Right lobe of liver (tissue), 6 donors: ENCODE measurements around the gene PTF1A. TPM values are rescaled to one million over a fixed set of nuclear protein-coding genes. Genes with fewer than 3 reads are reported as not detected.

Experiments used
- ATAC-seq, 4 donors: fragments of 200-7000 bp; cut with Tn5 transposase; one replicate each; pipeline ENCODE4 v1.9.1; 2020; ENCODE audit warnings: mild to moderate bottlenecking in 4 of 4, moderate library complexity in 4 of 4
- DNase-seq, 3 donors: peaks; one replicate each; pipeline ENCODE4 v3.0.0-alpha.2; 2020
- H3K27ac ChIP-seq, 3 donors: fragments of 200-600 bp; one replicate each; pipeline ENCODE4 v1.8.0; 2022
- H3K27me3 ChIP-seq, 2 donors: fragments of 200-600 bp; one replicate each; pipeline ENCODE4 v1.8.0; 2022
- H3K36me3 ChIP-seq, 4 donors: fragments of 200-600 bp; sonication (generic) in 1 of 4; one replicate each; pipeline versions ENCODE4 v1.5.1 to v1.8.0; 2017 to 2022; ENCODE audit warnings: control low read depth in 1 of 4
- H3K4me1 ChIP-seq, 4 donors: fragments of 200-600 bp; sonication (generic) in 1 of 4; one replicate each; pipeline versions ENCODE4 v1.5.1 to v1.8.0; 2017 to 2022; ENCODE audit warnings: control low read depth in 1 of 4
- H3K4me3 ChIP-seq, 3 donors: fragments of 200-600 bp; one replicate each; pipeline ENCODE4 v1.8.0; 2022
- H3K9me3 ChIP-seq, 4 donors: fragments of 200-600 bp; sonication (generic) in 1 of 4; one replicate each; pipeline versions ENCODE4 v1.5.1 to v1.8.0; 2017 to 2022; ENCODE audit warnings: control low read depth in 1 of 4
- CTCF ChIP-seq, 4 donors: fragments of 200-600 bp in 3 of 4; fragments of 450-650 bp in 1 of 4; IDR thresholded peaks; one replicate each; pipeline versions ENCODE4 v1.5.1 to v1.8.0; 2016 to 2022; ENCODE audit warnings: antibody characterized with exemption in 4 of 4, mild to moderate bottlenecking in 2 of 4
- POLR2A ChIP-seq: fragments of 450-650 bp; IDR thresholded peaks from one replicate; pipeline ENCODE4 v1.6.1; 2017; ENCODE audit warnings: antibody characterized with exemption, mild to moderate bottlenecking
- WGBS: methylation state at CpG from one replicate; pipeline ENCODE4 v1.1.6; 2018; ENCODE audit warnings: low coverage, low lambda C conversion rate; ENCODE audit not compliant: insufficient coverage; ENCODE audit errors: missing lambda C conversion rate; 5-methylcytosine and 5-hydroxymethylcytosine counted together
- intact Hi-C, 2 donors: fragments of 100-400 bp; cut with DNase I; formaldehyde crosslinking; loops; one replicate each; pipeline versions ENCODE4 v1.11.2 to v1.14.1; 2022
- total RNA-seq, 6 experiments: library from RNA; depleted of rRNA in 2 of 6; stranded (reverse); fragments of >200 nt in 2 of 6; fragmentation: NEBNext Ultra II Directional in 3 of 6; extraction: Animal tissue kit (Norgen Biotek cat#: 25700) in 3 of 6; gene quantifications; one replicate each; pipeline versions ENCODE4 v1.1.0 to v1.2.4, GENCODE V29; 2016 to 2023
- donor health status: DM: no; HTN: yes; CAD: no.
- donor health status: DM: no; HTN: no; CAD: no.
- donor health status: DM: no; HTN: no; CAD: no.
- donor health status: DM: no; HTN: yes; CAD: no.
- donor health status: DM: no; HTN: yes; CAD: no.

PTF1A gene
- total RNA-seq, 6 experiments from 2014 or later: not detected

- Histone ChIP-seq H3K27me3 (peaks cover 0 to 12% of the 10 kb centered on the region in 2 donors), H3K4me1 (peaks cover 0 to 9% (median 0%) of the 10 kb centered on the region in 4 donors), H3K9me3 (no peaks in the 10 kb centered on the region), H3K4me3 (no peak overlapping the region), H3K36me3 (no peaks in the 10 kb centered on the region), H3K27ac (no peak overlapping the region)
- no peak for DNase-seq
- TF ChIP-seq POLR2A: no peak
- no peak for TF ChIP-seq CTCF (IDR thresholded peaks at IDR 0.05)
- 33% methylated on average over 1 of the region's 5 CpGs for WGBS
- ATAC-seq: no peak
- intact Hi-C loops: no loop called here
Measured at GRCh38 chr10:23189024-23189423, 3.1 kb upstream of the PTF1A start.

- DNase-seq: no peak
- no peaks in the 10 kb centered on the region for H3K36me3 ChIP-seq
- peaks cover 0 to 32% of the 10 kb centered on the region in 2 donors for H3K27me3 ChIP-seq
- no peak overlapping the region for H3K27ac ChIP-seq
- TF ChIP-seq POLR2A (no peak), CTCF (IDR thresholded peaks at IDR 0.05) (no peak)
- ATAC-seq: no peak
- peaks cover 0 to 11% (median 0%) of the 10 kb centered on the region in 4 donors for H3K4me1 ChIP-seq
- no peak overlapping the region for H3K4me3 ChIP-seq
- no peaks in the 10 kb centered on the region for H3K9me3 ChIP-seq
- intact Hi-C loops: no loop called here
- WGBS: 4% methylated on average over 22 of the region's 36 CpGs
Measured at GRCh38 chr10:23190872-23191763, 994 bp upstream of the PTF1A start.

GRCh38 chr10:23192712-23193434, 761 bp downstream of the PTF1A start:
- H3K27ac ChIP-seq: no peak overlapping the region
- ATAC-seq (no peak), DNase-seq (no peak)
- WGBS: 0% methylated on average over 3 of the region's 100 CpGs
- H3K4me3 ChIP-seq: no peak overlapping the region
- H3K36me3 ChIP-seq: no peaks in the 10 kb centered on the region
- intact Hi-C loops: no loop called here
- no peaks in the 10 kb centered on the region for H3K9me3 ChIP-seq
- H3K4me1 ChIP-seq: peaks cover 0 to 4% (median 0%) of the 10 kb centered on the region in 4 donors
- TF ChIP-seq CTCF (IDR thresholded peaks at IDR 0.05) (no peak), POLR2A (no peak)
- peaks cover 0 to 32% of the 10 kb centered on the region in 2 donors for H3K27me3 ChIP-seq

GRCh38 chr10:23193435-23194074, 1.4 kb downstream of the PTF1A start:
- Histone ChIP-seq H3K27me3 (peaks cover 0 to 32% of the 10 kb centered on the region in 2 donors), H3K4me1 (peaks cover 0 to 4% (median 0%) of the 10 kb centered on the region in 4 donors), H3K4me3 (no peak overlapping the region), H3K36me3 (no peaks in the 10 kb centered on the region), H3K9me3 (no peaks in the 10 kb centered on the region), H3K27ac (no peak overlapping the region)
- ATAC-seq (no peak), DNase-seq (no peak)
- 4% methylated on average over 19 of the region's 19 CpGs for WGBS
- intact Hi-C loops: no loop called here
- TF ChIP-seq POLR2A: no peak
- TF ChIP-seq CTCF (IDR thresholded peaks at IDR 0.05): no peak
